GM10847 (cell line): Measurements from ENCODE around the gene GAPVD1.

Source experiments
- POLR2A ChIP-seq: IDR thresholded peaks from 2 replicates; pipeline ENCODE4 v1.6.1; 2011; ENCODE audit not compliant: insufficient read length; ENCODE audit errors: extremely low read depth

GAPVD1 gene

DNA sequence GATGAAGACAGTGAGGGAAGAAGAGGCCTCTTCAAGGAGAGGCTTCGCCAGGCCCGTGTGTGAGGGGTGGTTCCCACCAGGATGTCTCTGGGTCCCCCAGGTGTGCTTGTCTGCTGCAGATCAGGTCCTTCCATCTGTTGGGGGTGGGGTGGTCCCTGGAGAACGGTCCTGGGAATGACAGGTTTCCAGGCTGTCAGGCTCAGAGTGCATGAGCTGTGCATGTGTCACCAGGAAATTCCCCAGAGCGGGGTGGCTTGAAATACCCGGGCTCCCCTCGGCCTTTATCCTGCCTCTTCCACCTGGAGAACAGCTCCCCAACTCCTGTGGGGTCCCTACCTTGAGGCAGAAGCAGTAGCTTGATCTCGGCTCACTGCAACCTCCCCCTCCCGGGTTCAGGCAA lies 118.8 kb downstream of the GAPVD1 start:
- TF ChIP-seq POLR2A = no peak

DNA sequence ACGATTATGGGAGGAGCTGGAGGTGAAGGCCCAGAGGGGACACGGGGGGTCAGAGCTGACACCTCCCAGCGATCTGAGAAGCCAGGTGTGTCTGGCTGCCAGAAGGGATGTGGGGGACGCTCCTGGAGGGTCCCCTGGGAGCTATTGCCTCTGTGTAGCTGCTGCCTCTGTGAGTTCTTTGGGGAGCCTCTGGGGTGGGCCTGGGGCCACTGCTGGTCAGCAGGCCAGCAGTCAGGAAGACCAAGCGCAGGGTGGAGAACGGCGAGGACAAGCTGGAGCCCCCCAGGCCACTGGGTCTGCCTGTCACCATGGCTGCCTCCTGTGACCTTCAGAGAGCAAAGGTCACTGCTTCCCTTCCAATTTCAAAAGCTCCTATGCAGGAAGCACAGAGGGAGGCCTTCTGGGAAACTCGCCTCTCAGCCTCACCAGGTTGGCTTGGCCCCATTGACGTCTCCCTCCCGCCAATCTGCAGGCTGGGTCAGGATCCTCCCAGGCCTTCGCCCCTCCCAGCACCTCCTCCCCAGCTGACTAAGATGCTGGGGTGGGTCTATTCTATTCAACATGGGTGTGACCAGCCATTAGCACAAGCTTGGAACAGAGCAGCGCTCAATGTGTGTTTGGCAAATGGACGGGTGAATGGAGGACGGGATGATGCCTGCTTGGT lies 126.4 kb downstream of the GAPVD1 start:
- no peak for TF ChIP-seq POLR2A

DNA sequence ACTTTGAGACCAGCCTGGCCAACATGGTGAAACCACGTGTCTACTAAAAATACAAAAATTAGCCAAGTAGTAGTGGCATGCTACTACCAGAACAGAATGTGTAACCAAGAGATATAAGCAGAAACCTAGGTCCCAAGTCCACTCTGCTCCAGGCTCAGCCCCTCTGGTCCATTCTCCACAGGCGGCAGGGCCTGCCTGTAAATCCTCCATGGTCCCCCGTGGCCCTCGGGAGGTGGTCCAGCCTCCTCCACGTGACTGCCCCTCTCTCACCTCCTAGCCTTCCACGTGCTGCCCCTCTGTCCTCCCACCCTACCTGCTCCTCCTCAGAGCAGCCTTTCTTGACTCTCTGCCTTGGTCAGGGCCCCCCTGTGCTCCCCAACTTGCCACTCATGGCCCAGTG lies 127.4 kb downstream of the GAPVD1 start:
- no peak for TF ChIP-seq POLR2A

DNA sequence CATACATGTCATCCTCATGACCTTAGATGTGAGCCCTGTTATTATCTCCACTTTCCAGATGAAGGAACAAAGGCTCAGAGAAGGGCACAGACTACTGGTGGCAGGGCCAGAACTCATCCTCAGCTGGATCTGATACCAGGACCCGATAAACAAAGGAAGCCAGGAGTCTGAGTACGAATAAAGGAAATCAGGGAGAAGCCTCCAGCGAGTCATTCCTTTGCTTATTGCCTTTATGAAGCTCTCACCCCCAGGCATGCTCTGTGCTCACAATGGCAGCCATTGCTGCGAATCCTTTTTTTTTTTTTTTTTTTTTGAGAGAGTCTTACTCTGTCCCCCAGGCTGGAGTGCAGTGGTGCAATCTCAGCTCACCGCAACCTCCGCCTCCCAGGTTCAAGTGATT lies 130.1 kb downstream of the GAPVD1 start:
- no peak for TF ChIP-seq POLR2A

DNA sequence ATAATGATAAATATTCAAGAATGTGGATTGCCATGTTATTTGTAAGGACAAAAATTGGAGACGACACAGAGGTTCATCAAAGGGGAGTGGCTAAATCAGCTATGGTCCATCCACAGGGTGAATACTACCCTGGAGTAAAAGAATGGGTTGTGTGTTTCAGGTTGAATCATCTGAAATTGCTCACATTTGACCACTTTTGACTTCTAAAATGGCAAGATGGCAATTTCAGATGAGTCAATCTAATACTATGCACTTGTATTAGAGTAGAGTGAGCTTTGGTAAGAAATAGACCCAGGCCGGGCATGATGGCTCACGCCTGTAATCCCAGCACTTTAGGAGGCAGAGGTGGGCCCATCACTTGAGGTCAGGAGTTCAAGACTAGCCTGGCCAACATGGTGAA lies 131.8 kb downstream of the GAPVD1 start:
- TF ChIP-seq POLR2A = no peak

DNA sequence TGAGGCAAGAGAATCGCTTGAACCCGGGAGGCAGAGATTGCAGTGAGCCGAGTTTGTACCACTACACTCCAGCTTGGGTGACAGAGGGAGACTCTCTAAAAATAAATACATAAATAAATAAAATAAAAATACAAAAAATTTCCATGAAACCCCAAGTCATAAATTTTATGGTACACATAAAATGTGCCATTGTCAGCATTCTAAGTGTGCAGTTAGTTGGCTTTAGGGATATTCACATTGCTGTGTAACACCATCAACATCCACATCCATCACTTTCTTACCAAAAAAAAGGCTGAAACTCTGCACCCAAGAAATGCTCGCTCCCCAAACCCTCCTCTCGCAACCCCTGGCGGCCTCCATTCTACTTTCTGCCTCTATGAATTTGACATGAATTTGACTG lies 135.2 kb downstream of the GAPVD1 start:
- TF ChIP-seq POLR2A = no peak

DNA sequence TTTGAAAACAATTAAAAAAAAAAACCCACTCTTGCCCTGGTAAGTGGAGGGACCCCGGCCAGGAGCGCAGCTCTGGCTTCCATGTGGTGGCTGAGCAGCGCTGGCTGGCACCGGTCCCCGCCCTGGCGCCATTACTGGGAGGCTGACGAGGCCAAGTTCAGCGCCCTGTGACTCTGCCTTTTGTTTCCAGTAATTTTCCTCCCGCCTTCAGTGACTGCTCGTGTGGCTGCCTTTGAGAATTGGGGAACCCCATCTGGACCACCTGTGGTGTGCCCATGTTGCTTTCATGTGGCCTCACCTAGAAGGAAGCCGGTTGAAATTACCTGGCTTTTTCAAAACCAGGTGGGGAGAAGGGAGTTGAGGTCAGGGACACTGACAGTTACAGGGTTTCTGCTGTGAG lies 136.1 kb downstream of the GAPVD1 start:
- TF ChIP-seq POLR2A = no peak

DNA sequence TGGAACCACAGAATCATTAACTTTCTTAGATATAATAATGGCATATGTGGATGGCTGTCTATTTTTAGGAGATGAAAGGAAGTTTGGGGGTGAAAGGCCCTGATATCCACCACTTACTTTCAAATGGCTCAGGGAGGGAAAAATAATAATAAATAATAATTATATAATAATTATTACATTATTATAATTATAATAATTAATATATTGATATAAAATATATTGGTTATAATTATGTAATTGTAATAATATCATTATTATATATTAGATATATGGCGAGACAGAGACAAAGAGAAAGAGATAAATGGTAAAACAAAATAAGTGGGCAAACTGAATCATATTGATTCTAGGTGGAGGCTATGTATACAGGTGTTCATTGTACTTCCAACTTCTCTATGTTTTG lies 136.6 kb downstream of the GAPVD1 start:
- no peak for TF ChIP-seq POLR2A

DNA sequence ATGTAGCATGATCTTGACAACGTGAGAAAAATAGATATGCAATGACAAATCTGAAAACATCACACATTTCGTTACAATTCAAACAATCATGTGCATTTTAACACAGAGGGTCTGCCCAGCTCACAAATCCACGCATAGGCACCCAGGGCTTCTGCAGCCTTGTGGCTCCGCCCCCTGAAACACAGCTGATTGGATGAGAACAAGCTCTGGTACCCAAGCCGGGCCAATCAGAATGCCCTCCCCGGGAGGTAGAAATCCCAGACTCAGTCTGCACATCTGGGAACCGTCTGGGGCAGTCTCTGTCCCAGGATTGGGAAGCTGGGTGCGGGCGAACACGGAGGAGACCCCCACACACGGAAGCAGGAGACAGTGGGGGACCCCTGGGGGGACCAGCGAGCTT lies 137.5 kb downstream of the GAPVD1 start:
- no peak for TF ChIP-seq POLR2A

DNA sequence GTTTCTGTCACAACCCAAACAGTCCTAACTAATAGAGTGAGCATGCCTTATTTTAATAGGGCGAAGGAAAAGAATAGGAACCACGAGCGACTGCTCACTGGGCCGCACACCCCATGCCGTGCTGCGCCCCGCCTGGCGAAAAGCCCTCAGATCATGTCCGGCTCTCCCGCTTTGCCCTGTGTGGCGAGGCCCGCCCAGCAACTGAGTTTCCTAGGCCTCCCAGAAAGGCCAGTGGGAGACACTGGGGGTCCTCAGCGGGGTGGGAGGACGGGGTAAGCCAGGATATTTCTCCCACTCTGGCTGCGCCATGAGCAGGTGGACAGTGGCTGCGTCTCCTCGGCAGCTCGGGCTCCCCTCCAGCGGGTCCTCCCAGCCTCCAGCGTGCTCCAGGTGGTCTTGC lies 138.0 kb downstream of the GAPVD1 start:
- TF ChIP-seq POLR2A = no peak

DNA sequence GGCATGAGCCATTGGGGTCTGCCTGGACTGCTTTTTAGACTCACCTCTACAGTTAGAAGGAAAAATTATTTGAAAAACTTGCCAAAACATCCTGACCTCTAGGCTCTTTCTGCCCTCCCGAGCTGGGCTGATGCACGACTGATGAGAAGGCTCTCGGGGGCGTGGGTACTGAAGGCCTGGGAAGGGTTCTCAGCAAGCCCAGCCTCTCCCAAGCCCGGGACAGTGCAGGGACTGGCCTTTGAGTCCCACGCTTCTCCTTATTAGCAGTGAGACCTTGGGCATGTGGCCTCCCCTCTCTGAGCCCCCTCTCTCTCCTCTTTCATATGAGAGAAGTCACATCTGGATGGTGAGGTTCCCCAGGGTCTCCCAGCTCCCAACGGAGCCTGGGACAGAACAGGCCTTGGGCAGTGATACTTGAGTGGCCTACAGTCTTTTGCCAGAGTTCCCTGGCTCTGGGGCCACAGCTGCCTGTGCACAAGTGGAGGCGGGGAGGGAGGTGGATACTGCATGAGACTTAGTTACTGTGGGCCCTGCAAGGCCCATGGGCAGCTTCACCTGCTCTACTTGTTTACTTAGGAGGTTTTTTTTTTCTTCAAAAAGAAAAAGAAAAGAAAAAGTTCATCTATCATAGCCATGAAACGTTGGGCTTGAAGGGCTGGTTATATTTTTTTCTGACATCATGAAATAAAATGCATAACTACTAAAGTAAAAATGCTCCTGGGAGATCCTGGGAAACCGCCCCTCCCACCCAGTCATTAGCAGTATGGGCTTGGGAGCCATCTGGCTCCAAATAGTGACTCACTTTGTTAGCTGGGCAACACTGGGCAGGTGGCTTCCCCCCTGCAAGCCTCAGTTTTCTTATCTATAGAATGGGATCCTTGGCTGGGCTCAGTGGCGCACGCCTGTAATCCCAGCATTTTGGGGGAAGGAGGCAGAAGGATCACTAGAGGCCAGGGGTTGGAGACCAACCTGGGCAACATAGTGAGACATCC lies 139.4 kb downstream of the GAPVD1 start:
- TF ChIP-seq POLR2A = no peak

DNA sequence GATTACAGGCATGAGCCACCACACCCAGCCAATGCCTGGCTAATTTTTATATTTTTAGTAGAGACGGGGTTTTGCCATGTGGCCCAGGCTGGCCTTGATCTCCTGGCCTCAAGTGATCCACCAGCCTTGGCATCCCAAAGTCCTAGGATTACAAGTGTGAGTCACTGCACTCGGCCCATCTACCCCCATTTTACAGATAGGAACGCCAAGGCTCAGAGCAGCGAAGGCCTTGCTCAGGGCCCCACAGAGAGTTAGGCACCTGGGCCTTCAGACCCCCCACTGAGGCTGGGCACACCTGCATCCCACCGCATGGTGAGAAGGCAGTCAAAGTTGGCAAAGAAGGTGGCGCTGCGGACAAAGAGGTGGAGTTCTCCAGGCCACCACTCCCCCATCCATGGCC lies 143.1 kb downstream of the GAPVD1 start:
- TF ChIP-seq POLR2A = no peak

DNA sequence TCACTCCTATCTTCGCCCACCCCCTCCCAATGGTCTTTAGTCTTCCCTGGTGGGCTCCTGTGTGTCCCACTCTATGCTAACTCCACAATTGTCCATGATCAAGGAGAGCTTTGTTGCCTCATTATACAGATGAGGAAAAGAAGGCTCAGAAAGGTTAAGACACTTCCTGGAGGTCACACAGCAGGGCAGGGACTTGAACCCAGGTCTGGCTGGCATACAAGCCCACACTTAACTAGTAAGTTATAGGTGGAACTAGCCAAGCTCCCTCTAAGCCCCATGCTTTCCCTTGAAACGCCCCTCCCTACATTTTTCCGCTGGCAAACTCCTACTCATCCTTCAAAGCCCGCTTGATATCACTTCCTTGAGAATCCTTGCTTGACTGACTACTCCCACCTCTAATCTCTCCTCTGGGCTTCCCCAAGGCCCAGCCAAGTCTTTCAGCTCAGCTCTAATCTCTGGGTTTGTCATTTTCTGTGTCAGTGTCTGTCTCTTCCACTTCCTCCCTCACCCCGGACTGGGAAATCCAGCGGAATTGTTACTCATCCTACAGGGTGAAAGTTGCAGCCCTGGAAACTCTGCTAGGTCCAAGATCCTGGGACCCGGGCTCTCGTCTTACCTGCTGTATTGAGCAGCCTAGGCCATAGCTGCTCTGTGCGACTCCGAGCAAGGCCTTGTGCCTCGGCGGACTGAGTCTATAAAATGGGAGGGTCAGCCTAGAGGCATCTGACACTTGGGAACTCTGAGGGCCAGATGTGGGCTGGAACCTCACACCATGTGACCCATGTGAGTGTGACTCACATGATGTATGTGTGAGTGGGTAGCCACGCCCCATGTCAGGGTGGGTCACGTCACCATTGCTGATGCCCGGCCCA lies 144.5 kb downstream of the GAPVD1 start:
- TF ChIP-seq POLR2A = no peak

DNA sequence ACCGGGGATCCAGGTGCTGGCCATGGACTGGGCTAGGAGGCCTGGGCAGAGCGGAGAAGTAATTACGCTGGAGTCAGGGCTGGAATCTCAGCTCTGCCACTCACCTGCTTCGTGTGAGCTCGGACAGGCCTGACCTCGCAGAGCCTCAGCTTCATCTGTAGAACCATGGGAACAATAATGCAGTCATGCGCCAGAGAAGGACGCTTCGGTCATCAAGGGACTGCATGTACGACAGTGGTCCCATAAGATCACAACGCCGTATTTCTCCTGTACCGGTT lies 145.1 kb downstream of the GAPVD1 start:
- no peak for TF ChIP-seq POLR2A

DNA sequence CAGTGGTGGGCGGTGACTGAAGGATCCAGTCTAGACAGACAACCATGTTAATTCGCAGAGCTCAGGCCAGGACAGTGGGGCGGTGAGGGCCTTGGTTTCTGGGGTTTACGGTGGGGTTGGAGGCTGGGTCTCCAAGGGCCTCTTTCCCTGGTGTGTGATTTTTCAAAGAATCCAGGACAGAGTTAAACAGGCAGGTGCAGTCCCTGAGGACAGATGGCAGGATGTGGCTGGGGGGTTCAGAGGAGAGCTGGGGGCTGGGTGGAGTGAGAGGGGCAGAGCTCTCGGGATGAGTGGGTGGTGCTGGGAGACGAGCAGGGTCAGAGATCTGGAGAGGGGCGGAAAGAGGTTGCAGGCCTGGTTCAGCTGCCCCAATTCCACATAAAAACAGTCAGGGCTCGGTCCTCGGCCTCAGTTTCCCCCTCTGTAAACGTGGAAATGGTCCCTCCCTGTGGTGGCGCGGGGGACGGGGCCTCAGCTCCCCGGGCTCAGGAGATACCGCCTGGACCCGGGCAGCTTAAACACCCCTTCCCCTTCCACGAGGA lies 145.9 kb downstream of the GAPVD1 start:
- no peak for TF ChIP-seq POLR2A
